GM06990 (cell line): ENCODE data around the gene NLRP9.
A peak's percentile ranks its signal among the peaks of the same experiment; 100 is the strongest.

Experiments
- DNase-seq: peaks from one replicate; pipeline ENCODE4 v3.0.0-alpha.2; 2011; ENCODE audit not compliant: insufficient read length; ENCODE audit errors: extremely low read depth
- H3K27me3 ChIP-seq: replicated peaks from 2 replicates; pipeline ENCODE4 v1.6.0; 2011; ENCODE audit warnings: low read length; ENCODE audit not compliant: control insufficient read depth, insufficient read depth
- H3K36me3 ChIP-seq: 2 replicates; pipeline ENCODE4 v1.5.1; 2011; ENCODE audit warnings: low read length; ENCODE audit not compliant: control insufficient read depth, insufficient read depth
- H3K4me3 ChIP-seq: replicated peaks from 2 replicates; pipeline ENCODE4 v1.5.1; 2011; ENCODE audit warnings: low read depth, mild to moderate bottlenecking, control low read depth, low read length
- CTCF ChIP-seq: IDR thresholded peaks from 2 replicates; pipeline ENCODE4 v1.5.1; 2011; ENCODE audit warnings: low read length, control low read depth, mild to moderate bottlenecking, inconsistent platforms; ENCODE audit not compliant: insufficient read depth, poor library complexity, severe bottlenecking

NLRP9 gene

DNA sequence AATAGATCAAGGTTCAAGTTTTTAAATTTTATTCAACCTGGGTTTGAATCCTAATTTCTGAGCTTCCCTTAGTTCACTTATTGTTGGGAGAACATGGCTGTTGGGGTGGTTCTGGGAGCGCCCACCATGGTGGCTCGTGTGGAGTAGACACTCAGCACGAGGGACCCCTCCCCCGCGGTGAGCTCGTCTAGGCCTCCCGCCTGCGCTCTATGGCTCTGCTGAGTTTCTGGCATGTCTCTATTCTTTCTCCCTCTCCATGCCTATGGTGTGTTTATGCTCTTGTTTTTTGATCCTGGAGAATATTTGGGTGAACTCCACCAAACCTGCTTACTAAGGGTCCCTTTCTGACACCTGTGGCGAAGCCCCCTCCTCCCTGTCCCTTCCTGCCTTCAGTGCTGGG, 64.7 kb downstream of the NLRP9 start:
- Histone ChIP-seq H3K36me3 (peaks cover 33% of the 10 kb centered on the region), H3K27me3 (no peaks in the 10 kb centered on the region), H3K4me3 (no peak overlapping the region)
- TF ChIP-seq CTCF: no peak
- no peak for DNase-seq

- Histone ChIP-seq H3K36me3 (peaks cover 38% of the 10 kb centered on the region), H3K27me3 (no peaks in the 10 kb centered on the region), H3K4me3 (no peak overlapping the region)
- DNase-seq: no peak
- no peak for TF ChIP-seq CTCF
Measured at GRCh38 chr19:55672418-55672817, 65.8 kb downstream of the NLRP9 start.

DNA sequence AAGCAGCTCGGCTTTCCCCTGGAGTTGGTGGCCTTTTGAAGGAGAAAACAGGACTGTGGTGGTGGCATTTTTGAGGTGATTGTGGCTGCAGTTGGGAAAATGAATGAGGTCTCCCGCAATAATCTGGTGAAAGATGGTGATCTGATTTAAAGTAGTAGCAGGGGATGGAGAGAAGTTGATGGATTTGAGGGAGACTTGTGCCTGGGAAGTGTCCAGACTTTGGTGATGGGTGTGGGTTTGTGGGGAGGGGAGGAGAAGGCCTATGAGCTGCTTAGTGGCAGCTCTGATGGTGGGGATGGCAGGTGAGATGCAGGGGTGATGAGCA, 67.2 kb downstream of the NLRP9 start:
- DNase-seq: no peak
- Histone ChIP-seq H3K27me3 (no peaks in the 10 kb centered on the region), H3K4me3 (no peak overlapping the region), H3K36me3 (peaks cover 49% of the 10 kb centered on the region)
- no peak for TF ChIP-seq CTCF

DNA sequence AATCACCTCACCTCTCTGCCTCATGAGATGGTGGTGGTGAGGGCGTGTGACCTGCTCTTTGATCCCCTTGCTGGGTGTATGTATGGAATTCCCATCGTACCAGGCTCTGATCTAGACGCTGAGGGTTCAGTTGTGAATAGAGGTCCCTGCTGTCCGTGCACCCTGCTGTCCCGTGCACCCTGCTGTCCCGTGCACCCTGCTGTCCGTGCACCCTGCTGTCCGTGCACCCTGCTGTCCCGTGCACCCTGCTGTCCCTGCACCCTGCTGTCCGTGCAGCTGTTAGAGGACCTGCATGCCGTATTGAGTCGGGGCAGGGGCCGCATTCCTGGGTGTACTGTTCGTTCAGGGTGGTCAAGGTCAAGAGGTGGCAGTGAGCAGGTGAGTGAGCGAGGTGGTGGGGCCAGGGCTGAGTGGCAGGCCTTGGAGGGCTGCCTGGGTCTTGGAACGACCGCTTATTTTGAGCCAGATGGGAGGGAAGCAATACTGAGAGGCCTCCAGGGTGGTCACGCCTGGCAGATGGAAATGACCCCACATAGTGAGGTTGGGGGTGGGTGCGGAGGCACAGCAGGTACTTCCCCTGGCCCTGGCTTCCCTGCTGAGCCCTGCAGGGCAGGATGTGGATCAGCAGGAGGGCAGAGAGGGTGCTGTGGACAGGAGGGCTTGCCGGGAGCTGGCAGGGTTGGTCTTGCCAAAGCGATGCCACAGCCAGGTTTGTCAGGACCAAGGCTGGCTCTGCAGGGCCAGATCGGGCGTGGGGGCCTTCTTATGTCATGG, 67.7 kb downstream of the NLRP9 start:
- H3K4me3 ChIP-seq: no peak overlapping the region
- peaks cover 52% of the 10 kb centered on the region for H3K36me3 ChIP-seq
- peak; percentile 37 for DNase-seq
- H3K27me3 ChIP-seq: no peaks in the 10 kb centered on the region
- no peak for TF ChIP-seq CTCF

GRCh38 chr19:55669418-55670279, 68.6 kb downstream of the NLRP9 start:
- peak; percentile 16 for DNase-seq
- peaks cover 56% of the 10 kb centered on the region for H3K36me3 ChIP-seq
- TF ChIP-seq CTCF: no peak

More at GRCh38 chr19:55669418-55670279, 68.6 kb downstream of the NLRP9 start:
- no peaks in the 10 kb centered on the region for H3K27me3 ChIP-seq
- no peak overlapping the region for H3K4me3 ChIP-seq
